ENCODE data around the gene CDH16.

The CDH16 gene

GRCh38 chr16:66919569-66920298, 1.0 kb upstream of the CDH16 start:
- DNase-seq: no peak
- TF ChIP-seq GATA1 (IDR thresholded peaks at IDR 0.05; ENCODE audit: low read depth, low read length): no peak

- no peak for DNase-seq
- TF ChIP-seq POLR2A (IDR thresholded peaks at IDR 0.05; ENCODE audit: low read length) (no peak), GATA1 (IDR thresholded peaks at IDR 0.05; ENCODE audit: low read depth, low read length) (no peak)
These were observed 330 bp downstream of the CDH16 start for GRCh38 chr16:66918355-66918754.

- no peak for DNase-seq
- no peak for TF ChIP-seq GATA1 (IDR thresholded peaks at IDR 0.05; ENCODE audit: low read depth, low read length)
- TF ChIP-seq POLR2A (IDR thresholded peaks at IDR 0.05; ENCODE audit: low read length): no peak
These were observed 944 bp downstream of the CDH16 start for GRCh38 chr16:66917741-66918140.

DNA sequence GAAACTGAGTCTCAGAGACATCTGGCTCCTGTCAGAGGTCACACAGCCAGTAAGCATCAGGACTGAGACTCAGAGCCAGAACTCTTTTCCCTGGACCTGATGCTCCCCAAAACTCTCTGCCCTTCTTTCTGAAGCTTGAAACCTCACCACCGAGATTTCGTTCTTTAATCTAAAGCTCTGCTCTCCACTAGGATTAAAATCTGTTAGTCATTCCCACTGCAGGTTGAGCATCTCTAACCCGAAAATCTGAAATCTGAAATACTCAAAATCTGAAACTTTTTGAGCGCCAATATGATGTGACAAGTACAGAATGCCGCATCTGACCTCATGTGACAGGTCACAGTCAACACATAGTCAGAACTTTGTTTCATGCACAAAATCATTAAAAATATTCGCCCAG, 2.2 kb downstream of the CDH16 start:
- no peak for DNase-seq
- TF ChIP-seq GATA1 (IDR thresholded peaks at IDR 0.05; ENCODE audit: low read depth, low read length) (no peak), POLR2A (IDR thresholded peaks at IDR 0.05; ENCODE audit: low read length) (no peak)

GRCh38 chr16:66915041-66915440, 3.6 kb downstream of the CDH16 start:
- DNase-seq: no peak
- TF ChIP-seq GATA1 (IDR thresholded peaks at IDR 0.05; ENCODE audit: low read depth, low read length): no peak
- no peak for TF ChIP-seq POLR2A (IDR thresholded peaks at IDR 0.05; ENCODE audit: low read length)

- TF ChIP-seq GATA1 (IDR thresholded peaks at IDR 0.05; ENCODE audit: low read depth, low read length) (no peak), POLR2A (IDR thresholded peaks at IDR 0.05; ENCODE audit: low read length) (no peak)
- no peak for DNase-seq
These were observed 4.1 kb downstream of the CDH16 start for GRCh38 chr16:66914541-66914940.

DNA sequence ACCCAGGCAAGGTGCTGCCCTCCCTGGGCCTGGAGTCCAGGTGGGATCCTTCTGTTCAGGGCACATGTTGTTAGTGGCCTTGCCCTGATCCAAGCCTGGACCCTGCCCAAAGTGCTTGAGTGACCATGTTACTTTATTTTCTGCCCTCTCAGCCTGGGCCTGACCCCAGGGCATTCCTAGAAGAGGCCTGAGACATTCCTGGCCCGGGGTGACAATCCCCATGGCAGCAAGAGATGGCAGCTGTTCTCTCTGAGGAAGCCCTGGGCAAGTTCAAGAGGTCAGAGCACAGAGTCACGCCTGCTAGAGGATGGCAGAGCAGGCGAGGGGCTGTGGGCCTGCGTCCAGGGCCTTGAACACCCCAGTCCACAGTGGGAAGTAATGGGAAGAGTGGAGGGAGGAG, 5.0 kb downstream of the CDH16 start:
- TF ChIP-seq GATA1 (IDR thresholded peaks at IDR 0.05; ENCODE audit: low read depth, low read length) (no peak), POLR2A (IDR thresholded peaks at IDR 0.05; ENCODE audit: low read length) (no peak)

GRCh38 chr16:66913081-66913480, 5.6 kb downstream of the CDH16 start:
- no peak for DNase-seq
- TF ChIP-seq GATA1 (IDR thresholded peaks at IDR 0.05; ENCODE audit: low read depth, low read length) (no peak), POLR2A (IDR thresholded peaks at IDR 0.05; ENCODE audit: low read length) (no peak)

More for the DNA sequence above, 5.0 kb downstream of the CDH16 start:
- no peak for DNase-seq

DNA sequence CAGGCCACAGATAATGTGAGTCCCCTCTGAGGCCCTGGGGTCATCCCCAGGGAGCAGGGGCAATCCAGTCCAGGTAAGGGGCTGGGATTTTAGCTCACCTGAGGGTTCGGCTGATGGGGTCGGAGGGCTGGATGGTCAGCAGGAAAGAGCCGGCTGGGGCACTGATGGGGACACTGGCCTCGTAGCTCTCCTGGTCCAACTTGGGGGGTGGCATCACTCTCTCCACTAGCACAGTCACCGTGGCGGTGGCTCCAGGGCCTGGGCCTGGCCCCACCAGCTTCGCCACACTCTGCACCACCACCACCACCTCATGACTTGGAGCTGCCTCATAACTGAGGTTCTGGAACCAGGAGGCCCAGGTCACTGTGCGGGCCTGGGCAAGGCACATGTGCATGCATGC, 6.9 kb downstream of the CDH16 start:
- DNase-seq: no peak
- TF ChIP-seq GATA1 (IDR thresholded peaks at IDR 0.05; ENCODE audit: low read depth, low read length): no peak
- no peak for TF ChIP-seq POLR2A (IDR thresholded peaks at IDR 0.05; ENCODE audit: low read length)

DNA sequence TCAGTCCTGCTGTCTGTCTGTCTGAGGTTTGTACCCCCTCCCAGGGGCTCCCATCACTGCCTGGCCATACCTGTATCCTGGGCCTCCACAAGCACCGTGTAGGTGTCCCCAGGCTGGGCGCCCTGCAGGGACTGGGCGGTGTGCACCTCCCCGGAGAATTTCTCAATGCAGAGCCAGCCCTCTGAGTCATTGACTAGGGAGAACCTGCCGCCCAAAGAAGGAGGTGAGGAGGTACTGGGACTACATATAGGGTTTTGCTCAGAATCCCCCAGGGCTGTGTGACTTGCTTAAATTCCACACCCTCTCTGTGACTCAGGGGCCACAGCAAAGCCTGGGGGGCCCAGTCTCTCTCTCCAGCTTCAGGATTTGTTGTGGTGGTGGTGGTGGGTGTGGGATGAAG, 7.6 kb downstream of the CDH16 start:
- TF ChIP-seq GATA1 (IDR thresholded peaks at IDR 0.05; ENCODE audit: low read depth, low read length) (no peak), POLR2A (IDR thresholded peaks at IDR 0.05; ENCODE audit: low read length) (no peak)
- DNase-seq: no peak

- no peak for TF ChIP-seq GATA1 (IDR thresholded peaks at IDR 0.05; ENCODE audit: low read depth, low read length)
- no peak for TF ChIP-seq POLR2A (IDR thresholded peaks at IDR 0.05; ENCODE audit: low read length)
- DNase-seq: no peak
These were observed 8.3 kb downstream of the CDH16 start for GRCh38 chr16:66910175-66910940.

GRCh38 chr16:66908762-66909559, 9.7 kb downstream of the CDH16 start:
- no peak for DNase-seq
- TF ChIP-seq GATA1 (IDR thresholded peaks at IDR 0.05; ENCODE audit: low read depth, low read length) (no peak), POLR2A (IDR thresholded peaks at IDR 0.05; ENCODE audit: low read length) (no peak)

DNA sequence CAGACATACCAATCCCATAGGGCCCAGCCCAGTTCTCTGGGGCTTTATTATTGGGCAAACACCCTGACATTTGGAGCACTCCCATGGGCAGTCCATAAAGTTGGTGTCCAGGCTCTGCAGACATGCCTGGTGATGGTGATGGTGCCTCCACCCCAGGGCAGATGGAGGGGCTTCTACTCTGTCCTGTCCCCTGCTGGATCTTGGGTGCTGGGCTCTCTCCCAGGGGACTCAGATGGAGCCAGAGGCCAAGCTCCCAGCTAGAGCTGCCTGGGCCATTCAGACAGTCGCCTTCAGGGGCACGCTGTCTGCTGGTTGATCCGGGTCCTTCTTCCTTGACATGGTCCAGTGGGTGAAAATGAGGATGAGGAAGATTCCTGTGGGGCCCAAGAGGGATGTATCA, 10.6 kb downstream of the CDH16 start:
- TF ChIP-seq POLR2A (IDR thresholded peaks at IDR 0.05; ENCODE audit: low read length): no peak
- TF ChIP-seq GATA1 (IDR thresholded peaks at IDR 0.05; ENCODE audit: low read depth, low read length): no peak
- no peak for DNase-seq
